ENCODE results near the gene SLC25A39. TPM values are rescaled to one million over a fixed set of nuclear protein-coding genes. Genes with fewer than 3 reads are reported as not detected.
A peak's percentile ranks its signal among the peaks of the same experiment; 100 is the strongest.

The SLC25A39 gene
- total RNA-seq, 5 donors from 2014 or later (not counting 1 experiment from before 2014, with no cell fraction given) = 78.6 to 108 (median 104) TPM

DNA sequence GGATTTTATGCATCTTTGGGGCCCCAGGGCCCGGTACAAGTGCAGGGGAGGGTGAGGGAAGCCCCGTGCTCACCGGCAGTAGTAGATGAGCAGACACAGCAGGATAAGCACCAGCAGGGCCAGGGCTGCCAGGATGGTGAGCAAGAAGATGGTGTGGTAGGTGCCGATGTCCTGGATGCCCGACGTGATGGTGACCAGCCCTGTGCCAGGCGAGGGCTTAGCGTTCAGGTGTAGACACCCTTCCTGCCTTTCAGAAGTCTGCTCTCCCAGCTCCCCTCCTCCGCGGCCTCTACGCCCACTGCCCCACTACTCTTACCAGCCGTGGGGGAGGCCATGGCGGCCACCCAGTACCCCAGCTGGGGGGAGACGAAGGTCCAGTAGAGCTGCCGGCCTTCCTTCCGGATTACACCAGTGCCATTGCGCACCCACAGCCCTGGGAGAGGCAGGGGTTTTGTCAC is 31.0 kb upstream of the SLC25A39 start:
- no peak for DNase-seq
- peak overlapping the region; percentile 3 to 44 (median 30) for H3K4me3 Mint-ChIP-seq
- WGBS (ENCODE audit: insufficient coverage) = 65% methylated on average over 5 of the region's 17 CpGs
- H3K9me3 ChIP-seq = no peaks in the 10 kb centered on the region
- peaks cover 0 to 9% of the 10 kb centered on the region in 2 donors for H3K36me3 ChIP-seq (ENCODE audit: control insufficient read depth in 2 of 2, extremely low read depth in 1 of 2, insufficient read depth in 1 of 2, low read length in 1 of 2)
- H3K36me3 Mint-ChIP-seq = peaks cover 3% of the 10 kb centered on the region
- H3K4me1 Mint-ChIP-seq = peaks cover 9 to 16% (median 10%) of the 10 kb centered on the region in 3 donors
- CTCF ChIA-PET = interaction anchor here in 1 of 2 donors (0.8 to 1.7 kb wide), 2 partner anchors 29 to 930 kb away, joined by 3 to 5 read pairs; no protein-coding TSS in a partner anchor
- no peak overlapping the region for H3K27ac ChIP-seq (ENCODE audit: low read length)
- no peaks in the 10 kb centered on the region for H3K9me3 Mint-ChIP-seq
- no peak for ATAC-seq (replicated peaks in 1 of 4)
- H3K4me3 ChIP-seq (ENCODE audit: control insufficient read depth in 1 of 2, extremely low read depth in 1 of 2, low read length in 1 of 2) = no peak overlapping the region
- no peak overlapping the region for H3K27ac Mint-ChIP-seq
- peaks cover 0 to 23% of the 10 kb centered on the region in 2 experiments for H3K27me3 ChIP-seq (replicated peaks in 1 of 2; ENCODE audit: control insufficient read depth in 2 of 2, extremely low read depth in 1 of 2, insufficient read depth in 2 of 2, low read length in 1 of 2)
- peaks cover 0 to 4% of the 10 kb centered on the region in 2 donors for H3K27me3 Mint-ChIP-seq
- POLR2A ChIA-PET = no interaction called here
- peaks cover 0 to 14% of the 10 kb centered on the region in 2 experiments for H3K4me1 ChIP-seq (ENCODE audit: control insufficient read depth in 1 of 2, extremely low read depth in 1 of 2, insufficient read depth in 2 of 2, low read length in 2 of 2)

DNA sequence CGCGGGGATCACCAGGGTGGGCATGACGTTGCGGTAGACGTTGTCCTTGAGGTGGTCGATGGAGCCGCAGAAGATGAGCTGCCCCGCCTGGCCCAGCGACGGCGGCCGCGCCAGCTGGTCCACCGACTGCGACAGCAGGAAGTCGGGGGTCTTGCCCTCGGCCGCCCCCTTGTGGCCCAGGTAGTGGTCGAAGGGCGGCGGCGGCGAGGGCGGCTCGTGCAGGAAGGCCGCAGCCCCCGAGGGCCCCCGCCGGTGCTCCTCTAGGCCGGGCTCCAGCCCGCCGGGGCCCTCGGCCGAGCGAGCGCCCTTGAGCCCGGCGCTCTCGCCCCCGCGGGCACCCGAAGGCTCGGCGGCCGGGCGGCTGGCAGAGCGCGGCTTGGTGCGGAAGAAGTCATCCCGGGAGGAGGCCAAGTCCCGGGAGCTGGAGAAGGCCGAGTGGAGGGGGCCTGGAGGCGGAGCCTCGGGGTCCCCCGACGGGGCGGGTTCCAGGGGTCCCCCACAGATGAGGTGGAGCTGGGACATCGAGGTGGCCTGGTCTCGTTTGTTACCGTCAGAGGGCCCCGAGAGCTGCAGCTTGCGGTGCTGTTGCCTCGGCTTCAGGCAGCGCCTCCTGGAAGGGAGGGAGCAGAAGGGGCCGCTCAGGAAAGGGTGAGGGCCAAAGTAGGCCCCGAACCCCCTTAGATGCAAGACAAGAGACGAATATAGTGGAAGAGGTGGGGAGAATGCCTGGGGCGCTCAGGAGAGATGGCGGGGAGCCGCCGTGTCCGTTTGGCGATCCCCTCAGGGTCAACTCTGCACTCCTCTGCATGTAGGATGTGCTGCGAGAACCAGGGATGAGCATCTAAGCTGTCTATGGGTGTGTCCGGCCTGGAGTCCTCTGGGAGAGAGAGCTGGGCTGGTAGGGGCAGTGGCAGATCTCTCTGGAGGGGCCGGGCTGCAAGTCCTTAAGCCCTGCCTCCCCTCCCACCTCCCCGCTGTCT is 30.2 kb upstream of the SLC25A39 start:
- H3K27me3 Mint-ChIP-seq = peaks cover 0 to 4% of the 10 kb centered on the region in 2 donors
- peaks cover 3% of the 10 kb centered on the region for H3K36me3 Mint-ChIP-seq
- POLR2A ChIA-PET = interaction anchor here in 1 of 2 donors (0.6 kb wide), 1 partner anchor 9 kb away, joined by 3 read pairs; the partner anchor contains the start of gene FAM171A2
- Histone ChIP-seq H3K27ac (ENCODE audit: low read length) (no peak overlapping the region), H3K27me3 (replicated peaks in 1 of 2; ENCODE audit: control insufficient read depth in 2 of 2, extremely low read depth in 1 of 2, insufficient read depth in 2 of 2, low read length in 1 of 2) (peaks cover 0 to 21% of the 10 kb centered on the region in 2 experiments), H3K36me3 (ENCODE audit: control insufficient read depth in 2 of 2, extremely low read depth in 1 of 2, insufficient read depth in 1 of 2, low read length in 1 of 2) (peaks cover 0 to 9% of the 10 kb centered on the region in 2 donors), H3K4me3 (ENCODE audit: control insufficient read depth in 1 of 2, extremely low read depth in 1 of 2, low read length in 1 of 2) (peak overlapping the region in 1 of 2 donors; percentile 66), H3K4me1 (ENCODE audit: control insufficient read depth in 1 of 2, extremely low read depth in 1 of 2, insufficient read depth in 2 of 2, low read length in 2 of 2) (peaks cover 0 to 15% of the 10 kb centered on the region in 2 experiments), H3K9me3 (no peaks in the 10 kb centered on the region)
- H3K4me1 Mint-ChIP-seq = peaks cover 9 to 17% (median 12%) of the 10 kb centered on the region in 3 donors
- peak; percentile 53 to 61 (median 56) for ATAC-seq (replicated peaks in 1 of 4)
- CTCF ChIA-PET = interaction anchor here in 1 of 2 donors (0.5 to 1.7 kb wide), 2 partner anchors 28 to 137 kb away, joined by 3 to 5 read pairs; no protein-coding TSS in a partner anchor
- H3K27ac Mint-ChIP-seq = no peak overlapping the region
- WGBS (ENCODE audit: insufficient coverage) = 43% methylated on average over 57 of the region's 77 CpGs
- DNase-seq = peak in 29 of 35 experiments; percentile 15 to 74 (median 46)
- peak overlapping the region; percentile 52 to 72 (median 72) for H3K4me3 Mint-ChIP-seq
- no peaks in the 10 kb centered on the region for H3K9me3 Mint-ChIP-seq

DNA sequence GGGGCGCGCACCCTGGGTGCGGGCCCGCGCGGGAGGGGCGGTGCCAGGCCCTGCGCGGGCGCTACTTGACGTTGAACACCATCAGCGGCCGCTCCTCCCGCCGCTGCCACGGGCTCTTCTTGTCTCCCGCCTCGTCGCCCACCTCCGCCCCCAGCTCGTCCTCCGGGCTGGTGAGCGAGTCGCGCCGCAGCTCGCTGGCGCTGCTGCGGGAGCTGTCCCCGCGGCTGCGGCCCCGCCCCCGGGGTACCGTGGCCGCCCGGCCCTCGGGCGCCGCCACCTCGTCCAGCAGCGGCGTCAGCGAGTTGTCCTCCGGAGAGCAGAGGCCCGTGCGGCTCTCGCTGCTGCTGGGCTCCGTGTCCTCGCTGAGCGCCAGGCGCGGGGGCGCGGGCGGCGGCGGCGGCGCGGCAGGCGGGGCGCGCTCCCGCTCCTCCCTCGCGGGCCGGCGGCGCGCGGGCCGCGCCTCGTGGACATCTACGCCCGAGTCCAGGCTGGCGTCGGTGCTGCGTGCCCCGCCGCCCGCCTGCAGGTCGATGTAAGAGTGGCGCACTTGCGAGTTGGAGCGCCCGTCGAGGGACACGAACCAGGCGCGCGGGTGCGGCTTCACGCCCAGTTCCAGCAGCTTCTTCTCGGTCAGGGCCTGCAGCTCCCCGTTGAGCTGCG is 29.2 kb upstream of the SLC25A39 start:
- Histone ChIP-seq H3K36me3 (ENCODE audit: control insufficient read depth in 2 of 2, extremely low read depth in 1 of 2, insufficient read depth in 1 of 2, low read length in 1 of 2) (peaks cover 0 to 9% of the 10 kb centered on the region in 2 donors), H3K4me3 (ENCODE audit: control insufficient read depth in 1 of 2, extremely low read depth in 1 of 2, low read length in 1 of 2) (peak overlapping the region; percentile 36 to 66), H3K4me1 (ENCODE audit: control insufficient read depth in 1 of 2, extremely low read depth in 1 of 2, insufficient read depth in 2 of 2, low read length in 2 of 2) (peaks cover 0 to 15% of the 10 kb centered on the region in 2 experiments), H3K9me3 (no peaks in the 10 kb centered on the region), H3K27me3 (replicated peaks in 1 of 2; ENCODE audit: control insufficient read depth in 2 of 2, extremely low read depth in 1 of 2, insufficient read depth in 2 of 2, low read length in 1 of 2) (peaks cover 0 to 20% of the 10 kb centered on the region in 2 experiments), H3K27ac (ENCODE audit: low read length) (no peak overlapping the region)
- Mint-ChIP-seq H3K27me3 (no peaks in the 10 kb centered on the region), H3K9me3 (no peaks in the 10 kb centered on the region), H3K4me1 (peaks cover 5 to 12% (median 7%) of the 10 kb centered on the region in 3 donors), H3K36me3 (peaks cover 3% of the 10 kb centered on the region), H3K27ac (no peak overlapping the region), H3K4me3 (peak overlapping the region; percentile 52 to 58 (median 54))
- ChIA-PET POLR2A (no interaction called here), CTCF (interaction anchor here (0.5 to 1.7 kb wide), 4 partner anchors 27 to 137 kb away, joined by 3 to 5 read pairs (median 3); no protein-coding TSS in a partner anchor)
- ATAC-seq (replicated peaks in 1 of 4) (peak; percentile 32 to 37 (median 36)), DNase-seq (peak in 9 of 35 experiments; percentile 9 to 35 (median 23))
- WGBS (ENCODE audit: insufficient coverage) = 15% methylated on average over 98 of the region's 98 CpGs

DNA sequence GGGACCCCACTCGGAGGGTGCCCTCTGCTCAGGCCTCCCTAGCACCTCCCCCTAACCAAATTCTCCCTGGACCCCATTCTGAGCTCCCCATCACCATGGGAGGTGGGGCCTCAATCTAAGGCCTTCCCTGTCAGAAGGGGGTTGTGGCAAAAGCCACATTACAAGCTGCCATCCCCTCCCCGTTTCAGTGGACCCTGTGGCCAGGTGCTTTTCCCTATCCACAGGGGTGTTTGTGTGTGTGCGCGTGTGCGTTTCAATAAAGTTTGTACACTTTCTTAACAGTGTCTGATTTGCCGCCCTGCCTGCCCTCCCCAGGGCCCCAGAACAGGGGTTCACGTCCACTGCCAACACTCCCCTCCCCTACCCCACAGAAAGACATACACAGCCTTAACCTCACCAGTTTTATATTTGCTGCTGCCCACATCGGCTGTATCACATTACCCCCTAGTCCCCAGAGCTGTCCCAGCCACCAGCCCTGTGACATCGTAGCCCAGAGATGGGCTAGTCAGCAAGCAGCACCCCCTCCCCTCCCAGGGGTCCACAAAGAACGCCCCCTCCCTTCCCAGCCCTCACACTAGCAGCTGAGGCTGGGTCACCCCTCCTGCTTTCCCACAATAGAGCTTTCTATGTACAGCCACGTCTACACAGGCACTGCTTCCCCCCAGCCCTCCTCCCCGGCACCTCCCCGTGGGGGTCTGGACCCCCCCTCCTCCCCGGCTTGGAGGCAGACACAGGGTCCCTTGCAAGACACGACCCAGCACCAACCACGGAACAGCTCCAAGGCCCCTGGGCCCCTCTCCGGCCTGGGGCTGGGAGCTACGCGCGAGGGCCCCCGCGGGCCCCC is 28.4 kb upstream of the SLC25A39 start:
- Mint-ChIP-seq H3K9me3 (no peaks in the 10 kb centered on the region), H3K4me3 (peak overlapping the region; percentile 64 to 70 (median 65)), H3K27me3 (no peaks in the 10 kb centered on the region), H3K36me3 (peaks cover 3% of the 10 kb centered on the region), H3K27ac (no peak overlapping the region), H3K4me1 (peaks cover 4 to 15% (median 5%) of the 10 kb centered on the region in 3 donors)
- POLR2A ChIA-PET = no interaction called here
- ATAC-seq (replicated peaks in 1 of 4) = no peak
- no peak overlapping the region for H3K27ac ChIP-seq (ENCODE audit: low read length)
- H3K9me3 ChIP-seq = no peaks in the 10 kb centered on the region
- 48% methylated on average over 18 of the region's 22 CpGs for WGBS (ENCODE audit: insufficient coverage)
- peaks cover 0 to 15% of the 10 kb centered on the region in 2 experiments for H3K4me1 ChIP-seq (ENCODE audit: control insufficient read depth in 1 of 2, extremely low read depth in 1 of 2, insufficient read depth in 2 of 2, low read length in 2 of 2)
- no peak overlapping the region for H3K4me3 ChIP-seq (ENCODE audit: control insufficient read depth in 1 of 2, extremely low read depth in 1 of 2, low read length in 1 of 2)
- DNase-seq = no peak
- CTCF ChIA-PET = interaction anchor here (0.5 to 0.8 kb wide), 3 partner anchors 11 to 153 kb away, joined by 3 to 6 read pairs (median 3); no protein-coding TSS in a partner anchor
- peaks cover 0 to 20% of the 10 kb centered on the region in 2 experiments for H3K27me3 ChIP-seq (replicated peaks in 1 of 2; ENCODE audit: control insufficient read depth in 2 of 2, extremely low read depth in 1 of 2, insufficient read depth in 2 of 2, low read length in 1 of 2)
- H3K36me3 ChIP-seq (ENCODE audit: control insufficient read depth in 2 of 2, extremely low read depth in 1 of 2, insufficient read depth in 1 of 2, low read length in 1 of 2) = peaks cover 0 to 9% of the 10 kb centered on the region in 2 donors

DNA sequence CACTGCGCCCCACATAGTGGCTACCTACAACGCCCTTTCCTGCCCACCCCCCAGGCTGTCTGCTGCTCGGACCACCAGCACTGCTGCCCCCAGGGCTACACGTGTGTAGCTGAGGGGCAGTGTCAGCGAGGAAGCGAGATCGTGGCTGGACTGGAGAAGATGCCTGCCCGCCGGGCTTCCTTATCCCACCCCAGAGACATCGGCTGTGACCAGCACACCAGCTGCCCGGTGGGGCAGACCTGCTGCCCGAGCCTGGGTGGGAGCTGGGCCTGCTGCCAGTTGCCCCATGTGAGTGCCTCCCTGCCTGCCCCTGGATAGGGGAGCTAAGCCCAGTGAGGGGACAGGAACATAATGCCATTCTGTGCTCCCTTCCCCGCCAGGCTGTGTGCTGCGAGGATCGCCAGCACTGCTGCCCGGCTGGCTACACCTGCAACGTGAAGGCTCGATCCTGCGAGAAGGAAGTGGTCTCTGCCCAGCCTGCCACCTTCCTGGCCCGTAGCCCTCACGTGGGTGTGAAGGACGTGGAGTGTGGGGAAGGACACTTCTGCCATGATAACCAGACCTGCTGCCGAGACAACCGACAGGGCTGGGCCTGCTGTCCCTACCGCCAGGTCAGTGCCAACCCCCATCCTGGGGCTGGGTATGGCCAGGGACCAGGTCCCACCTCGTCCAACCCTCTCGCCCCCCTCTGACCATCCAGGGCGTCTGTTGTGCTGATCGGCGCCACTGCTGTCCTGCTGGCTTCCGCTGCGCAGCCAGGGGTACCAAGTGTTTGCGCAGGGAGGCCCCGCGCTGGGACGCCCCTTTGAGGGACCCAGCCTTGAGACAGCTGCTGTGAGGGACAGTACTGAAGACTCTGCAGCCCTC is 27.6 kb upstream of the SLC25A39 start:
- POLR2A ChIA-PET = no interaction called here

More for the DNA sequence above, 27.6 kb upstream of the SLC25A39 start:
- Histone ChIP-seq H3K4me3 (ENCODE audit: control insufficient read depth in 1 of 2, extremely low read depth in 1 of 2, low read length in 1 of 2) (no peak overlapping the region), H3K36me3 (ENCODE audit: control insufficient read depth in 2 of 2, extremely low read depth in 1 of 2, insufficient read depth in 1 of 2, low read length in 1 of 2) (peaks cover 0 to 9% of the 10 kb centered on the region in 2 donors), H3K9me3 (no peaks in the 10 kb centered on the region), H3K27ac (ENCODE audit: low read length) (no peak overlapping the region), H3K27me3 (replicated peaks in 1 of 2; ENCODE audit: control insufficient read depth in 2 of 2, extremely low read depth in 1 of 2, insufficient read depth in 2 of 2, low read length in 1 of 2) (peaks cover 0 to 20% of the 10 kb centered on the region in 2 experiments), H3K4me1 (ENCODE audit: control insufficient read depth in 1 of 2, extremely low read depth in 1 of 2, insufficient read depth in 2 of 2, low read length in 2 of 2) (peaks cover 0 to 15% of the 10 kb centered on the region in 2 experiments)
- no peak for ATAC-seq (replicated peaks in 1 of 4)
- H3K36me3 Mint-ChIP-seq = peaks cover 3% of the 10 kb centered on the region
- H3K9me3 Mint-ChIP-seq = no peaks in the 10 kb centered on the region
- H3K27me3 Mint-ChIP-seq = no peaks in the 10 kb centered on the region
- H3K4me3 Mint-ChIP-seq = peak overlapping the region; percentile 64 to 70 (median 65)
- 90% methylated on average over 32 of the region's 36 CpGs for WGBS (ENCODE audit: insufficient coverage)
- CTCF ChIA-PET = interaction anchor here in 1 of 2 donors (0.8 kb wide), 1 partner anchor 12 kb away, joined by 6 read pairs; no protein-coding TSS in a partner anchor
- H3K4me1 Mint-ChIP-seq = peaks cover 4 to 16% (median 5%) of the 10 kb centered on the region in 3 donors
- no peak for DNase-seq
- H3K27ac Mint-ChIP-seq = no peak overlapping the region

Measured in T-cell (primary cell).